WTC11 (cell line): ENCODE data around the gene GRIA4.

Experiments
- ATF1 ChIP-seq: sonication (generic); formaldehyde crosslinking; IDR thresholded peaks from 2 replicates; pipeline ENCODE4 v1.8.1; 2023; ENCODE audit warnings: mild to moderate bottlenecking, moderate library complexity, missing genetic modification reagents
- CTCF ChIP-seq: fragments of 200-600 bp; IDR thresholded peaks from 2 replicates; pipeline ENCODE4 v1.8.0; 2022; ENCODE audit warnings: antibody characterized with exemption
- FOXJ3 ChIP-seq: sonication (generic); formaldehyde crosslinking; IDR thresholded peaks from 2 replicates; pipeline ENCODE4 v1.9.0; 2021; ENCODE audit warnings: missing genetic modification reagents, mild to moderate bottlenecking, borderline replicate concordance
- GRHL2 ChIP-seq: fragments of 250-450 bp; sonication (Bioruptor Pico); IDR thresholded peaks from 2 replicates; pipeline ENCODE4 v1.8.0; 2022; ENCODE audit warnings: mild to moderate bottlenecking, moderate library complexity; ENCODE audit not compliant: insufficient replicate concordance, severe bottlenecking
- MAX ChIP-seq: sonication (generic); formaldehyde crosslinking; IDR thresholded peaks from 2 replicates; pipeline ENCODE4 v1.8.0; 2022; ENCODE audit warnings: mild to moderate bottlenecking, missing genetic modification reagents
- NR2C2 ChIP-seq: sonication (generic); formaldehyde crosslinking; IDR thresholded peaks from 2 replicates; pipeline ENCODE4 v1.8.0; 2022; ENCODE audit warnings: mild to moderate bottlenecking, missing genetic modification reagents
- NR3C1 ChIP-seq: sonication (generic); formaldehyde crosslinking; conservative IDR thresholded peaks from 2 replicates; pipeline ENCODE4 v1.8.1; 2023; ENCODE audit warnings: low read depth, mild to moderate bottlenecking, missing genetic modification reagents
- SMAD3 ChIP-seq: sonication (generic); formaldehyde crosslinking; IDR thresholded peaks from 2 replicates; pipeline ENCODE4 v1.8.0; 2022; ENCODE audit warnings: missing genetic modification reagents, mild to moderate bottlenecking, borderline replicate concordance
- SP1 ChIP-seq: sonication (generic); formaldehyde crosslinking; conservative IDR thresholded peaks from 2 replicates; pipeline ENCODE4 v1.8.1; 2022; ENCODE audit warnings: missing genetic modification reagents
- USF2 ChIP-seq: sonication (generic); formaldehyde crosslinking; IDR thresholded peaks from 2 replicates; pipeline ENCODE4 v1.8.1; 2023; ENCODE audit warnings: mild to moderate bottlenecking, missing genetic modification reagents, moderate library complexity
- ZBTB43 ChIP-seq: sonication (generic); formaldehyde crosslinking; IDR thresholded peaks from 2 replicates; pipeline ENCODE4 v1.8.1; 2023; ENCODE audit warnings: mild to moderate bottlenecking, missing genetic modification reagents
- ZNF532 ChIP-seq: fragments of 250-450 bp; sonication (Bioruptor Pico); IDR thresholded peaks from 2 replicates; pipeline ENCODE4 v1.9.0; 2021; ENCODE audit warnings: mild to moderate bottlenecking, borderline replicate concordance
- TF ChIP-seq, protein P1 (sequence below): sonication (generic); formaldehyde crosslinking; IDR thresholded peaks from 2 replicates; pipeline ENCODE4 v1.8.1; 2022; ENCODE audit warnings: mild to moderate bottlenecking, missing genetic modification reagents, moderate library complexity, borderline replicate concordance

DNA sequence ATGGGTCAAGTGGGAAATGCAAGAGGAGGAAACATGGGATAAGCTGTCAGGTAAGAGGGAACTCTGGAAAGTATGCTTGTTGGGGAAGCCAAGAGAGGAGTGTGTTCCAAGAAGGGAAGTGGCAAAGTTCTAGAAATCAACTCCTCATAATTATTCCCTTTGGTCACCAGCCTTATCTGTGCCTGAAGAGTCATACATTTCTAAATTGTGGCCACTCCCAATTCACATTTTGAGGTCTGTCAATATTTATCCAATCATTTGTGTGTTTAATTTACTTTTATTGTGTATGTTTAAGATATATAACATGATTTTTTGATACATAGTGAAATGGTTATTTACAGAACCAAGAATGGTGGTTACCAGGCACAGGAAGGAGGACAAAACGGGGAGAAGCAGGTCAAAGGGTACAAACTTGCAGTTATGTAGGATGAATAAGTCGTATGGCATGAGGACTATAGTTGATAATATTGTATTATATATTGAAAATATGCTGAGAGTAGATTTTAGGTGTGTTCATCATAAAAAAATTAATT lies 131.7 kb downstream of the GRIA4 start:
- TF ChIP-seq SP1 (CRISPR knock-in tag) (no peak), CTCF (no peak), NR2C2 (CRISPR knock-in tag) (no peak), FOXJ3 (no peak), MAX (CRISPR knock-in tag) (no peak), ATF1 (CRISPR knock-in tag) (no peak), USF2 (CRISPR knock-in tag) (no peak), NR3C1 (CRISPR knock-in tag) (no peak), ZNF532 (no peak), SMAD3 (CRISPR knock-in tag) (no peak), ZBTB43 (CRISPR knock-in tag) (no peak), GRHL2 (CRISPR knock-in tag) (no peak)
- TF ChIP-seq, protein P1, sequence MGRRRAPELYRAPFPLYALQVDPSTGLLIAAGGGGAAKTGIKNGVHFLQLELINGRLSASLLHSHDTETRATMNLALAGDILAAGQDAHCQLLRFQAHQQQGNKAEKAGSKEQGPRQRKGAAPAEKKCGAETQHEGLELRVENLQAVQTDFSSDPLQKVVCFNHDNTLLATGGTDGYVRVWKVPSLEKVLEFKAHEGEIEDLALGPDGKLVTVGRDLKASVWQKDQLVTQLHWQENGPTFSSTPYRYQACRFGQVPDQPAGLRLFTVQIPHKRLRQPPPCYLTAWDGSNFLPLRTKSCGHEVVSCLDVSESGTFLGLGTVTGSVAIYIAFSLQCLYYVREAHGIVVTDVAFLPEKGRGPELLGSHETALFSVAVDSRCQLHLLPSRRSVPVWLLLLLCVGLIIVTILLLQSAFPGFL (CRISPR knock-in tag) = no peak
